ENCODE measurements around the gene TRIM38. TPM values are rescaled to one million over a fixed set of nuclear protein-coding genes. Genes with fewer than 3 reads are reported as not detected.
A peak's percentile ranks its signal among the peaks of the same experiment; 100 is the strongest.

TRIM38 gene
- total and polyA plus RNA-seq, 2 of the 13 experiments (the other 11 are each of a cell fraction or from before 2014, with no cell fraction given) = 2.5 to 3.1 TPM

- TF ChIP-seq ZNF205 (CRISPR knock-in tag; IDR thresholded peaks at IDR 0.05) (peak; percentile 75), U2AF2 (IDR thresholded peaks at IDR 0.05; ENCODE audit: low read depth, low read length) (peak; percentile 43; the same call in 1 of the 2 replicates), HOXA9 (CRISPR knock-in tag; IDR thresholded peaks at IDR 0.05; ENCODE audit: borderline replicate concordance) (no peak; the same call in 1 of the 2 replicates), MAFF (IDR thresholded peaks at IDR 0.05; ENCODE audit: low read depth, low read length) (no peak), ZHX2 (IDR thresholded peaks at IDR 0.05; ENCODE audit: low read depth) (peak; percentile 73; the same call in 1 of the 2 replicates), ZHX2 (CRISPR knock-in tag; IDR thresholded peaks at IDR 0.05; ENCODE audit: borderline replicate concordance) (peak; percentile 95), GATAD1 (CRISPR knock-in tag; IDR thresholded peaks at IDR 0.05) (peak; percentile 12; the same call in 1 of the 2 replicates), NR3C1 (CRISPR knock-in tag; IDR thresholded peaks at IDR 0.05) (no peak), CENPT (CRISPR knock-in tag; IDR thresholded peaks at IDR 0.05; ENCODE audit: low read depth) (no peak), REL (CRISPR knock-in tag; conservative IDR thresholded peaks at IDR 0.05) (no peak), ZMAT5 (CRISPR knock-in tag; IDR thresholded peaks at IDR 0.05; ENCODE audit: borderline replicate concordance, low read depth) (no peak), KMT2A (CRISPR knock-in tag; IDR thresholded peaks at IDR 0.05) (peak; percentile 55; the same call in 1 of the 2 replicates)
- TF ChIP-seq, protein P1, sequence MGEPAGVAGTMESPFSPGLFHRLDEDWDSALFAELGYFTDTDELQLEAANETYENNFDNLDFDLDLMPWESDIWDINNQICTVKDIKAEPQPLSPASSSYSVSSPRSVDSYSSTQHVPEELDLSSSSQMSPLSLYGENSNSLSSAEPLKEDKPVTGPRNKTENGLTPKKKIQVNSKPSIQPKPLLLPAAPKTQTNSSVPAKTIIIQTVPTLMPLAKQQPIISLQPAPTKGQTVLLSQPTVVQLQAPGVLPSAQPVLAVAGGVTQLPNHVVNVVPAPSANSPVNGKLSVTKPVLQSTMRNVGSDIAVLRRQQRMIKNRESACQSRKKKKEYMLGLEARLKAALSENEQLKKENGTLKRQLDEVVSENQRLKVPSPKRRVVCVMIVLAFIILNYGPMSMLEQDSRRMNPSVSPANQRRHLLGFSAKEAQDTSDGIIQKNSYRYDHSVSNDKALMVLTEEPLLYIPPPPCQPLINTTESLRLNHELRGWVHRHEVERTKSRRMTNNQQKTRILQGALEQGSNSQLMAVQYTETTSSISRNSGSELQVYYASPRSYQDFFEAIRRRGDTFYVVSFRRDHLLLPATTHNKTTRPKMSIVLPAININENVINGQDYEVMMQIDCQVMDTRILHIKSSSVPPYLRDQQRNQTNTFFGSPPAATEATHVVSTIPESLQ (CRISPR knock-in tag; conservative IDR thresholded peaks at IDR 0.05) = no peak; the same call in 1 of the 2 replicates
- TF ChIP-seq, protein P2, sequence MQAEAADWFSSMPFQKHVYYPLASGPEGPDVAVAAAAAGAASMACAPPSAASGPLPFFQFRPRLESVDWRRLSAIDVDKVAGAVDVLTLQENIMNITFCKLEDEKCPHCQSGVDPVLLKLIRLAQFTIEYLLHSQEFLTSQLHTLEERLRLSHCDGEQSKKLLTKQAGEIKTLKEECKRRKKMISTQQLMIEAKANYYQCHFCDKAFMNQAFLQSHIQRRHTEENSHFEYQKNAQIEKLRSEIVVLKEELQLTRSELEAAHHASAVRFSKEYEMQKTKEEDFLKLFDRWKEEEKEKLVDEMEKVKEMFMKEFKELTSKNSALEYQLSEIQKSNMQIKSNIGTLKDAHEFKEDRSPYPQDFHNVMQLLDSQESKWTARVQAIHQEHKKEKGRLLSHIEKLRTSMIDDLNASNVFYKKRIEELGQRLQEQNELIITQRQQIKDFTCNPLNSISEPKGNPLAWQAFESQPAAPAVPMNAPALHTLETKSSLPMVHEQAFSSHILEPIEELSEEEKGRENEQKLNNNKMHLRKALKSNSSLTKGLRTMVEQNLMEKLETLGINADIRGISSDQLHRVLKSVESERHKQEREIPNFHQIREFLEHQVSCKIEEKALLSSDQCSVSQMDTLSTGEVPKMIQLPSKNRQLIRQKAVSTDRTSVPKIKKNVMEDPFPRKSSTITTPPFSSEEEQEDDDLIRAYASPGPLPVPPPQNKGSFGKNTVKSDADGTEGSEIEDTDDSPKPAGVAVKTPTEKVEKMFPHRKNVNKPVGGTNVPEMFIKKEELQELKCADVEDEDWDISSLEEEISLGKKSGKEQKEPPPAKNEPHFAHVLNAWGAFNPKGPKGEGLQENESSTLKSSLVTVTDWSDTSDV (CRISPR knock-in tag; IDR thresholded peaks at IDR 0.05) = peak; percentile 60; the same call in 1 of the 2 replicates
- TF ChIP-seq, protein P3, sequence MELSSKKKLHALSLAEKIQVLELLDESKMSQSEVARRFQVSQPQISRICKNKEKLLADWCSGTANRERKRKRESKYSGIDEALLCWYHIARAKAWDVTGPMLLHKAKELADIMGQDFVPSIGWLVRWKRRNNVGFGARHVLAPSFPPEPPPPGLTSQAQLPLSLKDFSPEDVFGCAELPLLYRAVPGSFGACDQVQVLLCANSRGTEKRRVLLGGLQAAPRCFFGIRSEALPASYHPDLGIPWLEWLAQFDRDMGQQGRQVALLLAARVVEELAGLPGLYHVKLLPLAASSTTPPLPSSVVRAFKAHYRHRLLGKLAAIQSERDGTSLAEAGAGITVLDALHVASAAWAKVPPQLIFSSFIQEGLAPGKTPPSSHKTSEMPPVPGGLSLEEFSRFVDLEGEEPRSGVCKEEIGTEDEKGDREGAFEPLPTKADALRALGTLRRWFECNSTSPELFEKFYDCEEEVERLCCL (CRISPR knock-in tag; IDR thresholded peaks at IDR 0.05; ENCODE audit: borderline replicate concordance) = no peak
Observed at GRCh38 chr6:25992413-25993340, 30.1 kb downstream of the TRIM38 start (continued).
